ENCODE measurements around the gene TP53BP2. TPM values are rescaled to one million over a fixed set of nuclear protein-coding genes. Genes with fewer than 3 reads are reported as not detected.
A peak's percentile ranks its signal among the peaks of the same experiment; 100 is the strongest.
"Not testable (repeated sequence)": the region's sequence is repeated elsewhere in the genome, so short reads cannot be mapped to it uniquely, and the experiment has no call there.

The TP53BP2 gene
- total RNA-seq, 1 donor, result 32.7 TPM

GRCh38 chr1:223745731-223746130 is 100.0 kb downstream of the TP53BP2 start:
- TF ChIP-seq CTCF (IDR thresholded peaks at IDR 0.05; ENCODE audit: insufficient read depth, low read length), result no peak
- H3K4me3 ChIP-seq (ENCODE audit: low read depth, low read length), result no peak overlapping the region
- peak; percentile 88 for DNase-seq (ENCODE audit: low read depth)

- no peak for TF ChIP-seq CTCF (IDR thresholded peaks at IDR 0.05; ENCODE audit: insufficient read depth, low read length)
- no peak overlapping the region for H3K4me3 ChIP-seq (ENCODE audit: low read depth, low read length)
- DNase-seq (ENCODE audit: low read depth), result no peak
Measured at GRCh38 chr1:223742856-223743517, 102.8 kb downstream of the TP53BP2 start.

- no peak for DNase-seq (ENCODE audit: low read depth)
- no peak for TF ChIP-seq CTCF (IDR thresholded peaks at IDR 0.05; ENCODE audit: insufficient read depth, low read length)
- H3K4me3 ChIP-seq (ENCODE audit: low read depth, low read length), result no peak overlapping the region
Measured at GRCh38 chr1:223741861-223742260, 103.9 kb downstream of the TP53BP2 start.

- not testable (repeated sequence) for H3K4me3 ChIP-seq (ENCODE audit: low read depth, low read length); DNase-seq (ENCODE audit: low read depth)
Measured at GRCh38 chr1:223740038-223740736, 105.6 kb downstream of the TP53BP2 start.

- no peak overlapping the region for H3K4me3 ChIP-seq (ENCODE audit: low read depth, low read length)
- no peak for DNase-seq (ENCODE audit: low read depth)
- TF ChIP-seq CTCF (IDR thresholded peaks at IDR 0.05; ENCODE audit: insufficient read depth, low read length), result no peak
Measured at GRCh38 chr1:223739366-223740037, 106.2 kb downstream of the TP53BP2 start.

- H3K4me3 ChIP-seq (ENCODE audit: low read depth, low read length), result no peak overlapping the region
- no peak for DNase-seq (ENCODE audit: low read depth)
- no peak for TF ChIP-seq CTCF (IDR thresholded peaks at IDR 0.05; ENCODE audit: insufficient read depth, low read length)
Measured at GRCh38 chr1:223738465-223739365, 107.0 kb downstream of the TP53BP2 start.
